ENCODE measurements around the gene ATP2B2. TPM values are rescaled to one million over a fixed set of nuclear protein-coding genes. Genes with fewer than 3 reads are reported as not detected.

Gene ATP2B2
- total and polyA plus RNA-seq, 9 of the 15 experiments (the other 6 are each of a cell fraction or from before 2014, with no cell fraction given): 0.06 TPM; not detected in 8

DNA sequence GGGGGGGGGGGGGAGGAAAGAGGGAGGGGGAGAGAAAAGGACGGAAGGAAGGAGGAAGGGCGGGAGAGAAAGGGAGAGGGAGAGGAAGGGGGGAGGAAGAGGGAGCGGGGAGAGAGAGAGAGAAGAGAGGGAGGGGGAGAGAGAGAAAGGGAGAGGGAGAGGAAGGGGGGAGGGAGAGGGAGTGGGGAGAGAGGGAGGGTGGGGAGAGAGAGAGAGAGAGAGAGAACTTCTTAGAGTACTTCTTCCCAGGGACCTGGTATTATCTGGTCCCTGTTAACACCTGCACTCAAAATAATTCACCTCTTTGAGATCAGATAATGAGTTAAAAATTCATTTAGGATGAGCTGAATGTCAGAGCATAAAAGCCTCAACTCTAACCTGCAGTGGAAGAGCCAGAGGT lies 185.6 kb downstream of the ATP2B2 start (continued):
- TF ChIP-seq KDM1A (IDR thresholded peaks at IDR 0.05): 0 out of 4 replicates have a peak, but pooled peaks of 1 of the 2 experiments have one; percentile 25

DNA sequence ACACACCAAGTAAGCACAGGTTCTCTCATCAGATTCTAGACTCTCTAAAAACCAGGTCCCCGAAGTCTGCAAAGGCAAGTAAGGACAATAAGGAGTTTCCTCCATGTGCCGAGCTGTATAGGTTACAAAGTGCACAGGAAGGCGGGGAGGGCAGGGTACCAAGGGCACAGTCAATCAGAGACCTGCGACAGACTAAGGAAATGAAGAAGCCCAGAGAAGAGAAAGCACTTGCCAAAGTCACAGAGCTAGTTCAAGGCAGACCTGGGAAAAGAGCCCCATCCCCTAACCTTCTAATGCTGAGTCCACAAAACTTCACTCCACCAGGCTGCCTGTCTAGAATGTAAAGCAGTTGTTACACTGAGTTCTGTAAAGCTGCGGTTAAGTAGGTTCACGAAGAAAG lies 186.1 kb downstream of the ATP2B2 start:
- ChIA-PET CTCF (ENCODE audit: low intra/inter-chr PET ratio) (no interaction called here), POLR2A (interaction anchor here (0.6 to 4.0 kb wide), 7 partner anchors 15 to 564 kb away, joined by 3 to 39 read pairs (median 3); partner anchors contain the start of genes CRELD1 and GHRL)
- ATAC-seq (no peak), DNase-seq (ENCODE audit: extremely low read depth in 1 of 4, low spot score in 3 of 4) (no peak), FAIRE-seq (no peak)
- Histone ChIP-seq H3K27ac (ENCODE audit: extremely low read depth, low read depth, low read length) (no peak overlapping the region), H3K27me3 (ENCODE audit: control insufficient read depth in 2 of 2, insufficient read depth in 2 of 2, low read length in 2 of 2) (peaks cover 4 to 6% of the 10 kb centered on the region in 2 experiments; a peak in 3 of 5 replicates), H3K4me1 (replicated peaks in 1 of 2; ENCODE audit: control insufficient read depth in 2 of 2, insufficient read depth in 2 of 2, low read length in 2 of 2) (peaks cover 5% of the 10 kb centered on the region in 2 experiments; a peak in 3 of 5 replicates), H3K9me1 (ENCODE audit: control insufficient read depth, insufficient read depth, low read length) (peaks cover 9% of the 10 kb centered on the region), H3K79me2 (ENCODE audit: control insufficient read depth, insufficient read depth, low read length) (peaks cover 41% of the 10 kb centered on the region), H3K9ac (ENCODE audit: insufficient read depth in 1 of 2, low read depth in 2 of 2, low read length in 2 of 2) (peak overlapping the region; percentile 8 to 23; a peak in 2 of 4 replicates), H3K36me3 (ENCODE audit: control insufficient read depth, insufficient read depth, low read length) (peaks cover 56% of the 10 kb centered on the region), H3K9me3 (replicated peaks; ENCODE audit: control insufficient read depth, insufficient read depth, low read depth, low read length) (no peaks in the 10 kb centered on the region), H2AFZ (ENCODE audit: low read depth, low read length) (no peak overlapping the region), H4K20me1 (replicated peaks; ENCODE audit: control insufficient read depth, insufficient read depth, low read length) (peaks cover 25% of the 10 kb centered on the region), H3K4me2 (ENCODE audit: insufficient read depth, low read length) (peak overlapping the region; percentile 61), H3K4me3 (peak overlapping the region; percentile 93; the same call in 1 of the 2 replicates)
- 91% methylated on average over 6 of the region's 6 CpGs for WGBS (ENCODE audit: insufficient coverage, low coverage, missing lambda C conversion rate)
- in situ Hi-C loops (cut with MboI) (loop anchor here (25.0 kb wide), 1 partner anchor 807 kb away; no protein-coding TSS in a partner anchor), intact Hi-C loops (cut with micrococcal nuclease) (no loop called here)
- TSS peak; percentile 35 for BruUV-seq (replicated peaks)
- TF ChIP-seq, protein P1, sequence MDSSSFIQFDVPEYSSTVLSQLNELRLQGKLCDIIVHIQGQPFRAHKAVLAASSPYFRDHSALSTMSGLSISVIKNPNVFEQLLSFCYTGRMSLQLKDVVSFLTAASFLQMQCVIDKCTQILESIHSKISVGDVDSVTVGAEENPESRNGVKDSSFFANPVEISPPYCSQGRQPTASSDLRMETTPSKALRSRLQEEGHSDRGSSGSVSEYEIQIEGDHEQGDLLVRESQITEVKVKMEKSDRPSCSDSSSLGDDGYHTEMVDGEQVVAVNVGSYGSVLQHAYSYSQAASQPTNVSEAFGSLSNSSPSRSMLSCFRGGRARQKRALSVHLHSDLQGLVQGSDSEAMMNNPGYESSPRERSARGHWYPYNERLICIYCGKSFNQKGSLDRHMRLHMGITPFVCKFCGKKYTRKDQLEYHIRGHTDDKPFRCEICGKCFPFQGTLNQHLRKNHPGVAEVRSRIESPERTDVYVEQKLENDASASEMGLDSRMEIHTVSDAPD (CRISPR knock-in tag; IDR thresholded peaks at IDR 0.05): no peak
- no peak for TF ChIP-seq NR2C2 (CRISPR knock-in tag; IDR thresholded peaks at IDR 0.05)
- TF ChIP-seq NR2C2 (tag; IDR thresholded peaks at IDR 0.05): no peak
- TF ChIP-seq ZNF384 (IDR thresholded peaks at IDR 0.05; ENCODE audit: low read depth, low read length): no peak
- TF ChIP-seq E2F1 (CRISPR knock-in tag; IDR thresholded peaks at IDR 0.05): 0 out of 2 replicates have a peak, but pooled peaks have one; percentile 39
- no peak for TF ChIP-seq SOX6 (IDR thresholded peaks at IDR 0.05)
- TF ChIP-seq ZNF3 (CRISPR knock-in tag; IDR thresholded peaks at IDR 0.05): no peak
- no peak for TF ChIP-seq ZNF445 (CRISPR knock-in tag; IDR thresholded peaks at IDR 0.05; ENCODE audit: low read depth)
- no peak for TF ChIP-seq HOXB6 (CRISPR knock-in tag; IDR thresholded peaks at IDR 0.05; ENCODE audit: borderline replicate concordance)
- no peak for TF ChIP-seq RFX7 (CRISPR knock-in tag; IDR thresholded peaks at IDR 0.05)
- TF ChIP-seq FOXJ3 (CRISPR knock-in tag; IDR thresholded peaks at IDR 0.05): no peak
